HuH-7.5 (cell line): ENCODE measurements around the gene EFNB2.

Experiments used
- DNase-seq: peaks from one replicate; pipeline ENCODE4 v3.0.0; 2011; ENCODE audit warnings: low spot score

EFNB2 gene

DNA sequence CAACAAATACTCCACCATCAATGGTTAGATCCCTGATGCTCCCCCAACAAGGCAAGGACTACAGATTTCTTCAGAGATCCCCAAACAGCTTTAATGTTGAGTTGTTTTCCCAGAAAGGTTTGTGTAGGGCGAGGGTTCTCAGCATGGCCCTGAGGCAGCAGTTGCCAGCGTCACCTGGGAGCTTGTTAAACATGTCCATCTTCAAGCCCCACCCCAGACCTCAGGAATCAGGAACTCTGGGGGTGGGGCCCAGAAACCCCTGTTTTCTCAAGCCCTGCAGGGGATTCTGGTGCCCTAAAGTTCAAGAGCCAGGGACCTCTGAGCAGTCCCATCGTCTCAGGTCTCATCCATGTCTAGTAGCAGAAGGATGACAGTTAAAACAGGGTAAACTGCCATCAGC, 9.6 kb downstream of the EFNB2 start:
- no peak for DNase-seq

- DNase-seq: no peak
These were observed 11.4 kb downstream of the EFNB2 start for GRCh38 chr13:106524108-106524507.

- DNase-seq: no peak
These were observed 11.9 kb downstream of the EFNB2 start for GRCh38 chr13:106523576-106523975.

- no peak for DNase-seq
These were observed 12.4 kb downstream of the EFNB2 start for GRCh38 chr13:106522898-106523525.

DNA sequence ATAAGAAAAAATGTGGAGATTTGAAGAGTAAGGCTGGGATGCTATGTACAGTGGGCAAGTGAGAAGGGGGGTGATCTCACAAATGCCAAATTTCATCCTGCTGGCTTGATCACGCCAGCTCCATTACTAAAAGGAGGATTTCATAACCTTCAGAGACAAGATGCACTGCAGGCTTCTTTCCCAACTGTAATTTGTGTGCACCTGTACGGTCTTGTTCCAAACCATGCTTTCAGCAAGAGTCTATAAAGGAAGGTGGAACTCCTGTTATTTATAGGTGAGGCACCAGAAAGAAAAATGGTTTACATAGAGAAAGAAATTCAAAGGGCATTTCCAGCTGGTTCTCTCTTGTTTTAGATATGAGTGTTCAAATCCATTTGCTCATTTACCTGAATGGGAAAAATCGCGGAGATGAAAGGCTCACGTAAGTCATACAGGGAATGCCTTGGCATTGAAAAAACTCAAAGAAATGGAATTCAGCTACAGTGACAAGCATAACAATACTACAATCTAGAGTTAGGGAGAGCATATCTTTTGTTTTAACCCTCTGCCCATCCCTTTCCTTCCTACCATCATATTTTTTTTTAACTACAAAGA, 13.3 kb downstream of the EFNB2 start:
- DNase-seq: no peak

DNA sequence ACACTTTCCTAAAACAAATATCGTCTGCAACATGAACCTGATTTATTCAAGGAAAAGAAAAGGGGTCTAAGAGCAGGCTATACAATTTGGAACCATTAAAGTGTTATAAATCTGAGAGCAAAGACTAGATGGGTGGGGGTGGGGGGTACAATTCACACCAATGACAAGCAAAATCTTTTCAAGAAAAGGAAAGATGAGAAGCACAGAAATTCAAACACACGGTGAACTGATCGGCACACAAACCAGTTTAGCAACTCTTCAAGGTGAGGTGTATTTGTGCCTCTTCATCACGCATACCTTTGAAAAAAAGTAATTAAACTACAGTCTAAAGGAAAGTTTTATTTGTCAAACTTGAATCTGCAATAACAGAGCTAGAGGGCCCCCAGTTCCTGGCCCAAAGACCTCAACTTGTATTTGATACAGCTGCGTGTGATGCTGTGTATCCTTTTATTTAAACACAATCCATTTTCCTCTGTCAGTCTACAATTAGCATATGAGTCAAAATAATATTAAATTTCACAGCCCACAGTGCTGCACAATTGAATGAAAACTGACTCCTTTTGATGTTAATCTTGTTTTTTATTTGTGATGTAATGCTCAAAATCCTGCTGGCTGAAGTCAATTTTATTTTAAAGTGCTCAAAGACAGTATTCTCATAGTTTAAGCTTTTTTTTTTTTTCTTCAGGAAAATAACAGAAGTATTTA, 14.2 kb downstream of the EFNB2 start:
- DNase-seq: no peak

DNA sequence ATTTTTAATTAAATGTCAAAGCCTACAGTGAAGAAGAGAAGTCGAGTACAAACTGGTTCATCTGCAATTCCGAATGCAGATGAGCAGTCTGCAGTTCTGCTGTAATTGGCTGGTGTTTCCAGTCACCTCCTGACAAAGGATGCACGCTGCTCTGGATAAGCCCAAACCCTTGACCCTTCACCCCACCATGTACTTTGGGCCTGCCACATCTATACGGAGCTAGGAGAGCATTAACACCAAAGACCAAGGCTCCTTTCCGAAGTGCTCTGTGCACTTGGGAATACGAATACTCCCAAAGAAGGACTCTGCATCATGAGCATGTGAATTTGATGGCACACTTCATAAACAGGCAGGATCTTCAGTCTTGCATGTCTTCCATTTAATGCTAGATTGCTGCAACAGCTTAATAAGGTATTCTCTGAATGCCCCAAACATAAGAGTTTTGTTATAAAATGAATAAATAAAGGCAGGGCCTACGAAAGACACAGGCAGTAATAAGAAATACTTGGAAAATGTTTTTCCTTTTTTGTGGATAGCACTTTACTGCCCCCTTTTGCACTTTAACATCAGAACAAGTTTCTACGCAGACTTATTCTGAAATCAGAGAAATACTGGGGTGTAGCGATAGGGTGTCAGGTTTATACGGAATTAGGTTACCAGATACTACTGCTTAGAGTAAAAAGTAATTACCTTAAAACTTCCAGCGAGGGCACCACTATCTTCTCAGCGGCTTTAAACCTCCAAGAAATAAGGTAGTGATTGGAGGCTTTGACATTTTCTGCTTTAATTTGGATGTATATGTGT, 15.0 kb downstream of the EFNB2 start:
- DNase-seq: no peak

DNA sequence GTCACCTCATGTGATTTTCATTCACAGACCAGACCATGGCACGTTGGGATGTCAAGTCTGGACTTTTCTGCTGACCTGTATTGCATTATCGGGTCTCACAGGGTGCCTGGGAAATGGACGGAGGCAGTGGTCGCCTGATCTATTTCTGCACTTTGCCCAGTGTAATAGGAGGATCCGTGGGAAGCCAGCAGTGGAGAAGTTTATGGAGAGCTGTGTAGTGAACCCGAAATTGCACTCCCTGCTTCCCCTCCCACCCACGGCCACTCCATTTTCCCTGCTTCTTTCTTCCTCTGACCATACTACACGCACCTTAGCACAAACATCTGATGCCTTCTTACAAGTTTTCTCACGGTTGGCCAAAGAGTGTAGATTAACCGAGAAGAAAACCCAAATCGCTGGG, 16.9 kb downstream of the EFNB2 start:
- no peak for DNase-seq

DNA sequence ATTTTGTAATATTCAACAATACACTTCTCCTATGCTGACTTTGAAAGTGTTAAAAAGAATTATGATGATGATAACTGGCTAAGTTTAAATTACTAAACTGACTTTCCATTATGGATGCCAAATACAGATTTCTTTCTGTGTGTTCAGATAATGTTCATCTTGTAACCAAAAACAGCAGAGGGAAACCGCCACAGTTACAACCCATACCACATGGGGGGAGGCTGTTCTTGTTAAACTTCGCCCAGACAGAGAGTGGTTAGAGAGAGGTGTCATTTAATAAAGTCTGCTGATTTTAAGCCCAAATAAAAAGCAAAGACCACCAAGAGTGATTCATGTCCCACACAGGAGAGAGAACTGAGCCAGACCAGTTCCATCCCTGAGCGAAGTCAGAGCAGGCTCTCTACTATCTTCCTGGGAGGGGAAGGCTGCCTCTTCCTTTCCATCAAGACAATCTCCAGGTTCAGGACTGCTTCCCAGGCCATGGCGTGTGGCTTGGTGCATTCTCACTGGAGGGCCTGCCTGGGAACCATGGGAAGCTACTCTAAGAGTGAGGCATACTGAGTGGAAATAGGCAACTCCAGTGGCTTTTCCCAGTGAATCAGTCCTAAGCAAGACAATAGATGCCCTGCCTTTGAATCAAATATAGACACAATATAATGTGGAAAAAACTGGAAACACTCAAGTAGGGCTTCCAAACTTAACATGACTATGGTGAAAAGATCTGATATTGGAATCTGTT, 18.2 kb downstream of the EFNB2 start:
- DNase-seq: no peak

DNA sequence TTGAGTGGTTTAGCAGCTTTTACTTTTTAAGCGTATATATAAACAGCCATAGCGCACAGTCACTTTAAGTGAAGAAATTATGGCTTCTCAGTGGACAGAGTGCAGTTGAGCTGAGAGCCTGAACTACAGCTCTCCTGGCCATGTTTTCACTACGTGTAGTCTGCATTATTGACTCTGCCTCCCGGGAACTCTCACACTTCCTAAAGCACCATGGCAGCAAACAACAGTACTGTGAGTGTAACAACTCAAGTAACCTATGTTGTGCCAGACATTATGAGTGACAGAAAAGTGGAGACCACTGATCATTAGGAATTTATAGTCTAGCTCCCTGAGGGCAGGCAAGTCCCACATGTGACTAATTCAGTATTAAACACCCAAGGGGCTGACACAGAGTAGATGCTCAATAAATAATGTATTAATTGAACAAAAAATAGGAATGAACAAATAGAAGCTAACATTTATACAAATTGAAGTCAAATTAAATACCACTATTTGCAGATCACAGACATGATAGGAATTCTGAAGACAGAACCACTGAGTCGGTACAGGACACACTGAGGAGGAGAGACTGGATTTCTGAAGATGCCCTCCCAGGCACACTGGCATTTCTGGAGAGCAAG, 19.7 kb downstream of the EFNB2 start:
- no peak for DNase-seq

DNA sequence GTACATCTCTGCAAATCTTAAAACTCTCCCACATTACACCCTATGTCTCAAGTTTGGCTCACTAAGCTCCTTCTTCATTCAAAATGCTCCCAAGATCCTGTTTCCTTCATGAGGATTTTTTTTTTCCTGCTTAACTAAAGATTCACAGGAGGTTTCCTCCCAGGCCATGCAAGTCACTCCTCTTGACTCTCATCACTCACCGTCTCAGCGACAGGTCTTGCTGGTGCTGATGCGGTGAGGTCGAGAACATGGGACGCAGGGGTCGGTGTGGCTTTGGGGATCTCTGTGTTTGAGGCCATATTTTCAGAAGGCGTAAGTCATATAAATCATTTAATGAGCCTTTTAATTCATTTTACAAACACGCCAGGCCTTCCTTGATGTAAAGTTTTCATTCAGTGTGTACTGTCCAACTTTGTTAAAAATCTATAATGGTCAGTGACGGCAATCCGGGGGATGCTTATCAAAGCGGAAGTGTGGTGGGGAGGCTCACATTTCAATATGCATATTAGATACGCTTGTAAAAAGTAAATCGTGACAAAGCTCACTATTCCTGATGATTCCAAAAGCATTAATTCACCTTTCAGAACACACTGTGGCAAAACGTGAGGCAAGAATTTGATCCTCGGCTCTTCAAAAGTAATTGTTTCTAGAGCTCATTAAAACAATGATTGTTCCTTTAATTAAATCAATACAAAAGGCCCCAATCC, 20.4 kb downstream of the EFNB2 start:
- no peak for DNase-seq

- DNase-seq: no peak
These were observed 22.2 kb downstream of the EFNB2 start for GRCh38 chr13:106513025-106513983.

- DNase-seq: no peak
These were observed 27.7 kb downstream of the EFNB2 start for GRCh38 chr13:106507560-106508274.

DNA sequence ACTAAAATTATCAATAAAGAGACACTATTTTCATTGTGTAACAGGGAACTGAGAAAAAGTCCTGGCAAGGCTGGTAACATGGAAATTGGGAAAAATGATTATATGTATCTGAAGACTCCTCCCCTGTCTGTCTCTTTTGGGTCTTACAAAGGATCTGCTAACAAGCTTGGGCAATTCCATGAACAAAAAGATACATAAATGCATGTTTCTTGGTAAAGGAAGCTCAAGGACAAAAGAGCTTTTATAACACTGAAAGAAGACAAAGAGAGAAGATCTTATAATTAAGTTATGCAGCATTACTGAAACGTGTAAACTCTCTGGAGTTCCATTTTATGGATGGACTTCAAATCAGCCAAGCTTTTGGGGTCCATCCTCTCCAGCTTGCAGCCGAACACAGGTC, 29.2 kb downstream of the EFNB2 start:
- DNase-seq: no peak

DNA sequence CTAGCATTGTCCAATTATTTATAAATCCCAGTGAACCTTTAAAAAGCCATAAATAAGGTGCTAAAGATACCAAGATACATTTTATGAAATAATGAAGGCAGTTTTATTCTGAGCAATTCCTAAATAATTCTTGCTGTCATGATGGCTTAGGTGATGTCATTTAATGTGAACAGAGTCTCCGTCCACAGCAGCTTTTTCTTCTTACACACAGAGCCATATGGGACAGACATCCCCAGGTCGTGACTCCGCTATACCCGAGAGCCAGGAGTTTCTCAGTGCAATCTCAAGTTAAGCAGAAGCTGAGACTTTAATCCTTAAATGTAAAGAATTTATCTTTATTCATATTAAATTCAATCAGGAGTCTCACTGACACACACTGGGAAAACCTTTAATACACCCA, 29.7 kb downstream of the EFNB2 start:
- DNase-seq: no peak

GRCh38 chr13:106505295-106505694, 30.2 kb downstream of the EFNB2 start:
- DNase-seq: no peak

DNA sequence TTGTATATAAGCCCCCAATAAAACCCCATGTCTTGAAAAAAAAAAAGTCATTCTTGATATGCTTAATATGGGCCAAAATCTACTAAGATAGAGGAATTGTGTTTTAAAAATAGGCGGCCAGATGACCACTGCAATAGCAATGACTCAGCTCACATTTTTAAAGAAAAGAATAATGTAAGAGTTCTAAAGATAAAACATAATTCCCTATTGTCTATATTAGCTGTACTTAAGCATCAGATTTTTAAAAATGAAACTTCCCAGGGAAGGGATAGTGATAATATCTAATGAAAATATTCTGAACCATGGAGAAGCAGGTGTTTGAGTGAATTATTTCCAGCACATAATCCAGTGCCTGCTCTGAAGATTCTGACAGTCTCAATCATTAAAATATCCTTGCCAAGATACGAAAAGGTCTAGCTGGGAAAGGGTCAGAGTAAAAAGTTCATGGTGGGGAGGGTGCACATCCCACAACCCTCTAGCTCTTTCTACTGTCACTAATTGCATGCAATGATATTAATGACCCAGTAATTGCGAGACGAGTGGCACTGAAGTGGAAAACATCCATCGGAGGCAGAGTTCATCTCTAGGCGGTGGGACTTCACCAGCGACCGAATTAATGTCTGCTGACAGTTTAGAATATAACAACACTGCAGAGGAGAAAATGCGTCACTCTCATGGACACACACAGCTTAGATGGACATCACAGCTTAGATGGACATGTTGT, 31.6 kb downstream of the EFNB2 start:
- no peak for DNase-seq

DNA sequence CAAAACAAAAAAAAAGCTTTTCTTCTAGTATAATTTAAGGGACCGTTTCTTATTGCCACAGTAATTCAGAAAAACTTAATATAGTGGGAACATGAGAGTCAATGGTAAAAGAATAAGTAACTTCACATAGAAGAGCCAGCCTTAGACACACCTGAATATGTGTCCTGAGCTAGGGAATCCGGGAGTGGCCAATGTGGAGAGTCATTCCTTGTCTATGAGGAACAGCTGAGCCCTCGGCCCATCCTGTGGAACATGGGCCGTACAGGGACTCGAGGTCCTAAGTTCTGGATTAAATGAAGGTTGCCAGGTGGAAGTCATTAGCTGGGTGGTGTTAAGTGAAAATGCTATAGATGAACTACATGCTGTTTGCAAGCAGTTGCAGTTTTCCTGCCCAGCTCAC, 32.2 kb downstream of the EFNB2 start:
- no peak for DNase-seq
